IMR-90 (cell line): ENCODE results near the gene CD8B.

Experiments used
- BHLHE40 ChIP-seq: fragments of 150-350 bp; IDR thresholded peaks from 2 replicates; pipeline ENCODE4 v1.6.1; 2016; ENCODE audit warnings: mild to moderate bottlenecking, low read depth, low read length
- CEBPB ChIP-seq: IDR thresholded peaks from 2 replicates; pipeline ENCODE4 v1.6.1; 2012; ENCODE audit warnings: low read depth, low read length, improper control_type of control experiment
- MAFK ChIP-seq: IDR thresholded peaks from 2 replicates; pipeline ENCODE4 v1.6.1; 2012; ENCODE audit warnings: low read depth, low read length, improper control_type of control experiment
- POLR2A ChIP-seq: IDR thresholded peaks from 2 replicates; pipeline ENCODE4 v1.6.1; 2012; ENCODE audit warnings: mild to moderate bottlenecking, low read depth, low read length
- RAD21 ChIP-seq: IDR thresholded peaks from 2 replicates; pipeline ENCODE4 v1.6.1; 2012; ENCODE audit warnings: low read length, improper control_type of control experiment
- RCOR1 ChIP-seq: IDR thresholded peaks from 2 replicates; pipeline ENCODE4 v1.6.1; 2012; ENCODE audit warnings: mild to moderate bottlenecking, low read length, improper control_type of control experiment; ENCODE audit not compliant: insufficient replicate concordance
- RFX5 ChIP-seq: IDR thresholded peaks from 2 replicates; pipeline ENCODE4 v1.8.0; 2012; ENCODE audit warnings: low read depth, mild to moderate bottlenecking, low read length, moderate library complexity
- TF ChIP-seq, protein P1 (sequence below): conservative IDR thresholded peaks from 2 replicates; pipeline ENCODE4 v1.5.1; 2012; ENCODE audit warnings: mild to moderate bottlenecking, low read depth, low read length, improper control_type of control experiment
- TF ChIP-seq, protein P2 (sequence below): fragments of 150-350 bp; IDR thresholded peaks from 2 replicates; pipeline ENCODE4 v1.6.1; 2016; ENCODE audit warnings: low read depth, mild to moderate bottlenecking, low read length, moderate library complexity, borderline replicate concordance

DNA sequence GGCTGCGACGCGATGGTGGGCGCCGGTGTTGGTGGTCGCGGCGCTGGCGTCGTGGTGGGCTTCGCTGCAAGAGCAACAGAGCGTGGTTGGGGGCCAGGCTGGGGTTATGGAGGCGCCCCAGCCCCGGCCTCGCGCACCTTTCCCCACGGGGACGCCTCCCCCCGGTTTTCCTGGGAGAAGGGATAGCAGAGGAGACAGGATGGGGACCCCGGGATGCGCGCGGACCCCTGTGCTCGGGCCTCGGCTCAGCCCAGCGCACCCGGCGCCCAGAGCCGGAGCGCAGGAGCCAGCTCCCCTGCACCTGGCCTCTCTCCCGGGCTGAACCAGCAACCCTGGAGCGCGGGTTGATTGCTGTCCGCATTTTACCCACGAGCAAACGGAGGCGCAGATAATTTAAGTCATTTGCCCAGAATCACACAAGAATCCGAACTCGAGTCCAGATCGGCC is 72.0 kb downstream of the CD8B start:
- TF ChIP-seq, protein P1, sequence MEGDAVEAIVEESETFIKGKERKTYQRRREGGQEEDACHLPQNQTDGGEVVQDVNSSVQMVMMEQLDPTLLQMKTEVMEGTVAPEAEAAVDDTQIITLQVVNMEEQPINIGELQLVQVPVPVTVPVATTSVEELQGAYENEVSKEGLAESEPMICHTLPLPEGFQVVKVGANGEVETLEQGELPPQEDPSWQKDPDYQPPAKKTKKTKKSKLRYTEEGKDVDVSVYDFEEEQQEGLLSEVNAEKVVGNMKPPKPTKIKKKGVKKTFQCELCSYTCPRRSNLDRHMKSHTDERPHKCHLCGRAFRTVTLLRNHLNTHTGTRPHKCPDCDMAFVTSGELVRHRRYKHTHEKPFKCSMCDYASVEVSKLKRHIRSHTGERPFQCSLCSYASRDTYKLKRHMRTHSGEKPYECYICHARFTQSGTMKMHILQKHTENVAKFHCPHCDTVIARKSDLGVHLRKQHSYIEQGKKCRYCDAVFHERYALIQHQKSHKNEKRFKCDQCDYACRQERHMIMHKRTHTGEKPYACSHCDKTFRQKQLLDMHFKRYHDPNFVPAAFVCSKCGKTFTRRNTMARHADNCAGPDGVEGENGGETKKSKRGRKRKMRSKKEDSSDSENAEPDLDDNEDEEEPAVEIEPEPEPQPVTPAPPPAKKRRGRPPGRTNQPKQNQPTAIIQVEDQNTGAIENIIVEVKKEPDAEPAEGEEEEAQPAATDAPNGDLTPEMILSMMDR, result no peak
- no peak for TF ChIP-seq POLR2A
- TF ChIP-seq, protein P2, sequence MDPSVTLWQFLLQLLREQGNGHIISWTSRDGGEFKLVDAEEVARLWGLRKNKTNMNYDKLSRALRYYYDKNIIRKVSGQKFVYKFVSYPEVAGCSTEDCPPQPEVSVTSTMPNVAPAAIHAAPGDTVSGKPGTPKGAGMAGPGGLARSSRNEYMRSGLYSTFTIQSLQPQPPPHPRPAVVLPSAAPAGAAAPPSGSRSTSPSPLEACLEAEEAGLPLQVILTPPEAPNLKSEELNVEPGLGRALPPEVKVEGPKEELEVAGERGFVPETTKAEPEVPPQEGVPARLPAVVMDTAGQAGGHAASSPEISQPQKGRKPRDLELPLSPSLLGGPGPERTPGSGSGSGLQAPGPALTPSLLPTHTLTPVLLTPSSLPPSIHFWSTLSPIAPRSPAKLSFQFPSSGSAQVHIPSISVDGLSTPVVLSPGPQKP, result no peak
- no peak for TF ChIP-seq RAD21
- TF ChIP-seq RCOR1, result no peak
- TF ChIP-seq BHLHE40, result no peak
- TF ChIP-seq CEBPB, result no peak
- TF ChIP-seq MAFK, result no peak
- TF ChIP-seq RFX5, result no peak
